Bone marrow (tissue), 2 donors: Measurements from ENCODE around the gene SAP30BP.
A peak's percentile ranks its signal among the peaks of the same experiment; 100 is the strongest.

Experiments used
- DNase-seq, 2 donors: peaks; one replicate each; lab custom pipeline; 2025; lab: John Stamatoyannopoulos, UW

SAP30BP gene

GRCh38 chr17:75721463-75722011 lies 54.4 kb downstream of the SAP30BP start:
- DNase-seq, result no peak

GRCh38 chr17:75722076-75722475 lies 54.9 kb downstream of the SAP30BP start:
- no peak for DNase-seq

GRCh38 chr17:75722542-75723095 lies 55.5 kb downstream of the SAP30BP start:
- DNase-seq, result no peak

GRCh38 chr17:75723171-75723930 lies 56.2 kb downstream of the SAP30BP start:
- no peak for DNase-seq

GRCh38 chr17:75724016-75725003 lies 57.2 kb downstream of the SAP30BP start:
- DNase-seq, result no peak

DNA sequence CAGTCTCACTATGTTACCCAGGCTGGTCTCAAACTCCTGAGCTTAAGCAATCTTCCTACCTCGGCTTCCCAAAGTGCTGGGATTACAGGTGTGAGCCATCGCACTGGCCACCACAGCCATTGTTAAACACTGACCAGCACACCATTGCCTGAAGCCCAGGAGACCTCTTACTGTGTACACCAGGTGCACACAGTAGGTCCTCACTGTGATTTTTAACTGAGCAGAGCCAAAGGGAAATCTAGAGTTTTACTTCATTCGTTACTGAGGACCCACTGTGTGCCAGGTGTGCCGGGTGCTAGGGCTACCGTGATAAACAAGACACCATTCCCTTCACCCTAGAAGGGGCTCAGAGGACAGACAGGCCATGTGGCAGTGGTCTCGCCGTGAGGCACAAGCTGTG lies 58.4 kb downstream of the SAP30BP start:
- DNase-seq, result no peak

GRCh38 chr17:75727391-75727790 lies 60.3 kb downstream of the SAP30BP start:
- DNase-seq, result no peak

DNA sequence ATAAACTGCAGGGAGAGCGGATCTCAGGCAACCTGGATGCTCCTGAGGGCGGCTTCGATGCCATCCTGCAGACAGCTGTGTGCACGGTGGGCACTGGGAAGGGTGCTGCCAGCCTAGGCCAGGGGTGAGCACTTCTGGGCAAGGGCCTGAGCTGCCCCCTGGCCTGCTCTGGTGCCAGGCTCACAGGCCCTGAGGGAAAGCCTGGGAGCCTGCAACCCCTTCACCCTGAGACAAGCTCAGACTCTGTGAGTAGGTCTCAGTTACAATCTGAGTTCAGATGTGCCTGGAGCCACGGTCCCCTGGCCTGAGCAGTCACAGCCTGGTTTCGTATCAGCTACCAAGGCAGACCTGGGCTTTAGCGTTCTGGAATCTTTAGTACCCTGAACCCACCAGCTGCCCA lies 62.2 kb downstream of the SAP30BP start:
- DNase-seq, result no peak

GRCh38 chr17:75730065-75730464 lies 62.9 kb downstream of the SAP30BP start:
- no peak for DNase-seq

GRCh38 chr17:75731086-75731715 lies 64.1 kb downstream of the SAP30BP start:
- no peak for DNase-seq

DNA sequence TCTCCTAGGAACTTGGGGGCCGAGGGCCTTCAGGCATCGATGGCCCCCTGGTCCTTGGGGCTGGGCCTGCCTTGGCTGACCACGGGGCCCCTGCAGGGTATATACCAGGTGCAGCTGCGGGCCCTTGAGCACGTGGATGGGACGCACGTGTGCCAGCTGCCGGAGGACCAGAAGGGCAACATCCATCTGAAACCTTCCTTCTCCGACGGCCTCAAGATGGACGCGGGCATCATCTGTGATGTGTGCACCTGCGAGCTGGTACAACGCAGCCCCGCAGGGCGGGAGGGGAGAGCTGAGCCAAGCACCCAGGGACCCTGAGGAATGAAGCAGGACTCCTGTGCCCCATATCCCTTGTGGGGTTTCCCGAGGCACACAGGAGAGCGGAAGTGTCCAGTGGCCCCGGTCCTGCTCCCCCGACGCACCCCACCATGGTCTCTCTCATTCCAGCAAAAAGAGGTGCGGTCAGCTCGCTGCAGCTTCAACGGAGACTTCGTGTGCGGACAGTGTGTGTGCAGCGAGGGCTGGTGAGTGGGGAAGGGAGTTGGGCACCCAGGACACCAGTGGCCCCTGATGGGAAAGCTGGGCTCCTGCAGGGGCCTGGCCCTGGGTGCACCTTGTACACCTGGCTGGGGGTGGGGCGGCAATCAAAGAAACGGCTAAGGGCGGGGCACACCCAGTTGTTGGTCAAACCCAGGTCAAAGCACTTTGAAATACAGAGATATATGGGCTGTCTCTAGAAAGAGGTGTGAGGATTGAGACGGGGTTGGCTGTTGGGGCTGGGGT lies 64.8 kb downstream of the SAP30BP start:
- no peak for DNase-seq

DNA sequence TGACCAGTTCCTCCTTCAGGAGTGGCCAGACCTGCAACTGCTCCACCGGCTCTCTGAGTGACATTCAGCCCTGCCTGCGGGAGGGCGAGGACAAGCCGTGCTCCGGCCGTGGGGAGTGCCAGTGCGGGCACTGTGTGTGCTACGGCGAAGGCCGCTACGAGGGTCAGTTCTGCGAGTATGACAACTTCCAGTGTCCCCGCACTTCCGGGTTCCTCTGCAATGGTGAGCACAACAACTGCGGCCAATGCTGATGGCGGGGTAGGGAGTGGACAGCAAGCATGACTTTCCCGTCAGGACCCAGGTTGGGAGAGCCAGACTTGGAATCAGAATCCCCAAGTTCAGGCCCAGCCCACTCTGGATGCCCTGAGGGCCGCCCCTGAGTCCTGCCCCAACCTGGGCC lies 66.3 kb downstream of the SAP30BP start:
- no peak for DNase-seq

DNA sequence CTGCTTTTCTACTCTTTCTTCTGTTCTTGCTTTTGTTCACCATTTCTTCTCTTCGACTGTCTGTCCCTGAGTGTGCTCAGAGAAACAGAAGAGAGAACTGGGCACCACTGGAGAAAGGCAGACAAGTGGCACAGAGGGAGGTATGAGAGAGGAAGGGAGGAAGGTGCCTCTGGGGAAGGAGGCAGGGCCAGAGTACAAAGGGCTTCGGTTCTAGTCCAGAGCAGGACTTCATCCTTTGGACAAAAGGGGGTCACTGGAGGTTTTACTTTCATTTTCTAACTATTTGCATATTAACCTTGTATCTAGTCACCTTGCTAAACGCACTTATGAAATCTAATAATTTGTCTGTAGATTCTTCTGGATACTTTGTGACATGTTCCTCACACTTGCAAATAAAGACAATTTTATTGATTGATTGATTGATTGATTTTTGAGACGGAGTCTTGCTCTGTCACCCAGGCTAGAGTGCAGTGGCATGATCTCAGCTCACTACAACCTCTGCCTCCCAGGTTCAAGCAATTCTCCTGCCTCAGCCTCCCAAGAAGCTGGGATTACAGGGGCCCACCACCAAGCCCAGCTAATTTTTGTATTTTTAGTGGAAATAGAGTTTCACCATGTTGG lies 67.6 kb downstream of the SAP30BP start:
- DNase-seq, result no peak

DNA sequence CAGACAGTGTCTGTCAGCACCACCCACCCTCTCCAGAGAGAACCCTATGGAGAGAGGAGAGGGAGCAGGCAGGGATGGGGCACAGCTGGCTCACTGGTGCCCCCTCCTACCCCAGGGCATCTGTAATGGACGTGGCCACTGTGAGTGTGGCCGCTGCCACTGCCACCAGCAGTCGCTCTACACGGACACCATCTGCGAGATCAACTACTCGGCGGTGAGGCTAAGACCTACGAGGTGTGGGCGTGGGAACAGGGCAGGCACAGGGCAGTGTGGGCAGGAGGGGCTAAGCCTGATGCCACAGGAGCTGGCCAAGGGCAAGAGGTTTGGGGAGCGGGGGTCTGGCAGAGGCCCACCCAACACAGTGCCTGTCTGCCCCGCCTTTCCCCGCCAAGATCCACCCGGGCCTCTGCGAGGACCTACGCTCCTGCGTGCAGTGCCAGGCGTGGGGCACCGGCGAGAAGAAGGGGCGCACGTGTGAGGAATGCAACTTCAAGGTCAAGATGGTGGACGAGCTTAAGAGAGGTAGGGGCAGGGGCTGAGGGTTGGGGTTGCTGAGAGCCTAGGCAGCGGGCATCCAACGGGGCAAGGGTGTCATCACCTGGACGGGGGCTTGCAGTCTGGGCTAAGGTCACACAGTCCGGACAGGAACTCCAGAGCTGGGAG lies 69.2 kb downstream of the SAP30BP start:
- DNase-seq, result no peak

GRCh38 chr17:75737133-75737962 lies 70.2 kb downstream of the SAP30BP start:
- no peak for DNase-seq

GRCh38 chr17:75738218-75738802 lies 71.2 kb downstream of the SAP30BP start:
- peak; percentile 72 to 73 for DNase-seq

GRCh38 chr17:75739174-75739573 lies 72.0 kb downstream of the SAP30BP start:
- no peak for DNase-seq

- DNase-seq, result no peak
Measured at GRCh38 chr17:75739801-75740200, 72.7 kb downstream of the SAP30BP start.

GRCh38 chr17:75740215-75740614 lies 73.1 kb downstream of the SAP30BP start:
- DNase-seq, result no peak
